Astrocyte (in vitro differentiated cells and primary cell): Measurements from ENCODE around the gene SEC62. TPM values are rescaled to one million over a fixed set of nuclear protein-coding genes. Genes with fewer than 3 reads are reported as not detected.

Source experiments
- DNase-seq: peaks from one replicate; pipeline ENCODE4 v3.0.0-alpha.2; 2010; ENCODE audit warnings: low read depth
- FAIRE-seq: peaks from 2 replicates; lab custom pipeline; 2011; peaks lifted over from hg19 to GRCh38; lab: Jason Lieb, UNC
- H2AFZ ChIP-seq: 2 replicates; pipeline ENCODE4 v1.6.0; 2012; ENCODE audit warnings: low read depth, low read length, inconsistent platforms
- H3K27ac ChIP-seq: 2 replicates; pipeline ENCODE4 v1.5.1; 2011; ENCODE audit warnings: low read depth, low read length, inconsistent platforms
- H3K27me3 ChIP-seq: 2 replicates; pipeline ENCODE4 v1.6.0; 2011; ENCODE audit warnings: low read length, inconsistent platforms; ENCODE audit not compliant: insufficient read depth
- H3K36me3 ChIP-seq: 2 replicates; pipeline ENCODE4 v1.5.1; 2011; ENCODE audit warnings: low read length, inconsistent platforms; ENCODE audit not compliant: insufficient read depth
- H3K4me1 ChIP-seq: 2 replicates; pipeline ENCODE4 v1.5.1; 2011; ENCODE audit warnings: low read length, inconsistent platforms; ENCODE audit not compliant: insufficient read depth
- H3K4me2 ChIP-seq: 2 replicates; pipeline ENCODE4 v1.6.0; 2012; ENCODE audit warnings: low read length, inconsistent platforms
- H3K4me3 ChIP-seq: 2 replicates; pipeline ENCODE4 v1.5.1; 2011; ENCODE audit warnings: low read depth, mild to moderate bottlenecking, low read length, inconsistent platforms; ENCODE audit not compliant: insufficient read depth
- H3K79me2 ChIP-seq: 2 replicates; pipeline ENCODE4 v1.6.0; 2012; ENCODE audit warnings: mild to moderate bottlenecking, low read length, inconsistent platforms; ENCODE audit not compliant: insufficient read depth
- H3K9ac ChIP-seq: 2 replicates; pipeline ENCODE4 v1.6.0; 2012; ENCODE audit warnings: mild to moderate bottlenecking, low read length, inconsistent platforms
- H3K9me3 ChIP-seq: 2 replicates; pipeline ENCODE4 v1.5.1; 2012; ENCODE audit warnings: low read depth, mild to moderate bottlenecking, low read length, inconsistent platforms; ENCODE audit not compliant: insufficient read depth
- H4K20me1 ChIP-seq: 2 replicates; pipeline ENCODE4 v1.6.0; 2012; ENCODE audit warnings: low read length, inconsistent platforms; ENCODE audit not compliant: insufficient read depth
- H3K27ac Mint-ChIP-seq: one replicate; pipeline ENCODE4 v1.8.0; 2021; ENCODE audit warnings: mild to moderate bottlenecking, mixed read lengths; ENCODE audit not compliant: unreplicated experiment
- H3K27me3 Mint-ChIP-seq: one replicate; pipeline ENCODE4 v1.8.0; 2021; ENCODE audit warnings: low read depth, mixed read lengths; ENCODE audit not compliant: unreplicated experiment
- H3K36me3 Mint-ChIP-seq: one replicate; pipeline ENCODE4 v1.8.0; 2021; ENCODE audit warnings: low read depth, mixed read lengths; ENCODE audit not compliant: unreplicated experiment
- H3K4me1 Mint-ChIP-seq: one replicate; pipeline ENCODE4 v1.8.0; 2021; ENCODE audit warnings: low read depth, mixed read lengths; ENCODE audit not compliant: unreplicated experiment
- H3K4me3 Mint-ChIP-seq: one replicate; pipeline ENCODE4 v1.8.0; 2021; ENCODE audit warnings: mild to moderate bottlenecking, moderate library complexity, mixed read lengths; ENCODE audit not compliant: unreplicated experiment
- H3K9me3 Mint-ChIP-seq: one replicate; pipeline ENCODE4 v1.8.0; 2021; ENCODE audit warnings: mild to moderate bottlenecking, mixed read lengths; ENCODE audit not compliant: unreplicated experiment
- EZH2 ChIP-seq: IDR thresholded peaks from 2 replicates; pipeline ENCODE4 v1.6.1; 2012; ENCODE audit warnings: mild to moderate bottlenecking, low read length, inconsistent platforms; ENCODE audit not compliant: insufficient read depth
- total RNA-seq: library from RNA; stranded (reverse); gene quantifications from 2 replicates; pipeline ENCODE4 v1.2.1, GENCODE V29; 2021
- TF ChIP-seq, protein P1 (sequence below): IDR thresholded peaks from 2 replicates; pipeline ENCODE4 v1.5.1; 2011; ENCODE audit warnings: low read depth, mild to moderate bottlenecking, inconsistent platforms, low read length, moderate library complexity; ENCODE audit not compliant: insufficient read depth

Gene SEC62
- total RNA-seq, 1 donor from 2014 or later: 117 TPM

DNA sequence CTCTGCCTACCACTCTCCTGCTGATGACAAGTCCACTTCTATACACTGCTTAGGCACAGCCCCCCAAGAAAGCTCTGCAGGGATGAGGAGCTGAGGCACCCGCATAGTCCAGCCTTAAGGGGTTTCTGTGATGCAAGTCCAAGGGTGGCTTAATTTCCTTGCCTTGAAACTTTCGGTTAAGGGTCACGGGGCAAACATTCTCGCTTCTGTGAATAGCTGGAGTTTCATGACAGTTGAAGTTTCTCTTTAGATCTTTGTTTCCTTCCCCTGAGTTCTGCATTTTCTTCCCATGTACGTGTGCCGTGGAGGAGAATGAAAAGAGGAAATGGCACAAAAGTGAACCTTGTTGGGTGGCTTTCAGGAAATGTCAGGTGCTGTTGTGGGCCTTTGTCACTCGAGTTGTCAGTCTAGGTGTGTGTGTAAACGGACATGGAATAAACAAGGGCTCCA lies 78.2 kb downstream of the SEC62 start:
- Histone ChIP-seq H2AFZ (no peak overlapping the region), H3K9me3 (no peaks in the 10 kb centered on the region), H3K27ac (no peak overlapping the region), H3K4me3 (no peak overlapping the region), H3K4me2 (no peak overlapping the region), H4K20me1 (no peaks in the 10 kb centered on the region), H3K79me2 (no peaks in the 10 kb centered on the region), H3K27me3 (peaks cover 16% of the 10 kb centered on the region), H3K9ac (no peak overlapping the region), H3K4me1 (peaks cover 6% of the 10 kb centered on the region), H3K36me3 (no peaks in the 10 kb centered on the region)
- Mint-ChIP-seq H3K4me1 (no peaks in the 10 kb centered on the region), H3K36me3 (no peaks in the 10 kb centered on the region), H3K27me3 (peaks cover 15% of the 10 kb centered on the region), H3K4me3 (no peak overlapping the region), H3K27ac (no peak overlapping the region), H3K9me3 (no peaks in the 10 kb centered on the region)
- FAIRE-seq: no peak
- TF ChIP-seq, protein P1, sequence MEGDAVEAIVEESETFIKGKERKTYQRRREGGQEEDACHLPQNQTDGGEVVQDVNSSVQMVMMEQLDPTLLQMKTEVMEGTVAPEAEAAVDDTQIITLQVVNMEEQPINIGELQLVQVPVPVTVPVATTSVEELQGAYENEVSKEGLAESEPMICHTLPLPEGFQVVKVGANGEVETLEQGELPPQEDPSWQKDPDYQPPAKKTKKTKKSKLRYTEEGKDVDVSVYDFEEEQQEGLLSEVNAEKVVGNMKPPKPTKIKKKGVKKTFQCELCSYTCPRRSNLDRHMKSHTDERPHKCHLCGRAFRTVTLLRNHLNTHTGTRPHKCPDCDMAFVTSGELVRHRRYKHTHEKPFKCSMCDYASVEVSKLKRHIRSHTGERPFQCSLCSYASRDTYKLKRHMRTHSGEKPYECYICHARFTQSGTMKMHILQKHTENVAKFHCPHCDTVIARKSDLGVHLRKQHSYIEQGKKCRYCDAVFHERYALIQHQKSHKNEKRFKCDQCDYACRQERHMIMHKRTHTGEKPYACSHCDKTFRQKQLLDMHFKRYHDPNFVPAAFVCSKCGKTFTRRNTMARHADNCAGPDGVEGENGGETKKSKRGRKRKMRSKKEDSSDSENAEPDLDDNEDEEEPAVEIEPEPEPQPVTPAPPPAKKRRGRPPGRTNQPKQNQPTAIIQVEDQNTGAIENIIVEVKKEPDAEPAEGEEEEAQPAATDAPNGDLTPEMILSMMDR: no peak
- no peak for TF ChIP-seq EZH2
- DNase-seq: no peak

DNA sequence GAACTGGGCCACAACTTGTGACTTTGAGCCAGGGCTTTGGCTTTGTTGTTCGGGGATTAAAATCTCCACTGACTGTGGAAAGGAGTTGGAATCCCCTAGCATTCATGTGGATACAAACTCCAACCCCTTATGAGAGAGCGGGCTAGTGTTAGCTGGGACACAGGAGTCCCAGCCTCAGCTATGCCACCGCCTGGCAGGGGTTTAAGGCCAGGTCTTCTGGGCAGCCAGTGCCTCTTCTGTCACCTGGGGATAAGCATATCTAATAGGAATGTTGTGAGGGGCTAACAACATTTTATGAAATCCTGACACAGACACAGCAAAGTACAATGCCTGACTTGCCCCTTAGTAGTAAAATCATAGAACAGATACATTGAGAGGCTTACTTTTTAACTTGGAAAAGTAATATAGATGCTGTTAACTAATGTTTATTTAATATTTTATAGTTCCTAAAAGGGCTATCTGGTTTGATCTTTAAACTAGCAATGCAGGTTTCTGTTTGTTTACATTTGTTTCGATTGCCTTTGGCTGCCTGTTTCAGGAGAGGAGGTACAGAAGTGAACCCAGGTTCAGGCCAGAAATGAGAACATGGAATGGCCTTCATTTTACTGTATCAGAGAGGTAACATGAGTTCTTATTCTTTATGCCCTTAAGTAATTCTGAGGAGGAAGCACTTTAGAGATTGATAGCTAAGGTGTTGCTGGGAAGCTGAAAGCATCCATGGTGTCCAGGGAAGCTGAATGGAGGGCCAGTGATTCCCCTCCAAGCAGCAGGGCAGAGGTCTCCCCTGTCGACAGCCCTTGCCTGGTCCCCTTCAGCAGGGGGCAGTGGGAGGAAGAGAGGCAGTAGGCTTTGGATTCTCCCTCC lies 79.9 kb downstream of the SEC62 start:
- Histone ChIP-seq H3K9me3 (no peaks in the 10 kb centered on the region), H3K4me2 (no peak overlapping the region), H3K27me3 (peaks cover 5% of the 10 kb centered on the region), H3K4me3 (no peak overlapping the region), H3K27ac (no peak overlapping the region), H2AFZ (no peak overlapping the region), H3K79me2 (no peaks in the 10 kb centered on the region), H3K9ac (no peak overlapping the region), H3K36me3 (no peaks in the 10 kb centered on the region), H4K20me1 (no peaks in the 10 kb centered on the region), H3K4me1 (peaks cover 8% of the 10 kb centered on the region)
- DNase-seq (no peak), FAIRE-seq (no peak)
- Mint-ChIP-seq H3K36me3 (no peaks in the 10 kb centered on the region), H3K4me3 (no peak overlapping the region), H3K27ac (no peak overlapping the region), H3K4me1 (no peaks in the 10 kb centered on the region), H3K9me3 (no peaks in the 10 kb centered on the region), H3K27me3 (peaks cover 3% of the 10 kb centered on the region)
- TF ChIP-seq, protein P1: no peak
- TF ChIP-seq EZH2: no peak

DNA sequence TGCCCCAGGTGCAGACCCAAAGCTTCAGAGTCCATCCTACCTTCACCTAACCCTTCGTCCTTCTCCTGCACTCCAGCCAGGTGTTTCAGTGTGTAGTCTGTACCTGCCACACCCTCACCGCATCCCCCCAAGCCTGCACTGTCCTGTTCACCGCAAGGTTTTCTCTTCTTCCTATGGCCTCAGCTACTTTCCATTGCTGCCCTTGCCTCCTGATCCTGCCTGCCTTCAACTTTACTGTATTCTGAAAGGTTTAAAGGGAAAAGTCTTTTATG lies 80.5 kb downstream of the SEC62 start:
- no peak overlapping the region for H3K4me3 ChIP-seq
- H3K36me3 Mint-ChIP-seq: no peaks in the 10 kb centered on the region
- H3K4me3 Mint-ChIP-seq: no peak overlapping the region
- no peak overlapping the region for H2AFZ ChIP-seq
- no peaks in the 10 kb centered on the region for H3K9me3 ChIP-seq
- H3K27me3 ChIP-seq: no peaks in the 10 kb centered on the region
- TF ChIP-seq, protein P1: no peak
- TF ChIP-seq EZH2: no peak
- no peak overlapping the region for H3K27ac Mint-ChIP-seq
- FAIRE-seq (no peak), DNase-seq (no peak)
- no peaks in the 10 kb centered on the region for H3K79me2 ChIP-seq
- H3K4me1 ChIP-seq: peaks cover 8% of the 10 kb centered on the region
- no peaks in the 10 kb centered on the region for H4K20me1 ChIP-seq
- no peaks in the 10 kb centered on the region for H3K4me1 Mint-ChIP-seq
- no peak overlapping the region for H3K9ac ChIP-seq
- H3K27me3 Mint-ChIP-seq: peaks cover 3% of the 10 kb centered on the region
- no peaks in the 10 kb centered on the region for H3K36me3 ChIP-seq
- no peaks in the 10 kb centered on the region for H3K9me3 Mint-ChIP-seq
- no peak overlapping the region for H3K4me2 ChIP-seq
- H3K27ac ChIP-seq: no peak overlapping the region
